Measurements from ENCODE around the gene CD93.

CD93 gene

DNA sequence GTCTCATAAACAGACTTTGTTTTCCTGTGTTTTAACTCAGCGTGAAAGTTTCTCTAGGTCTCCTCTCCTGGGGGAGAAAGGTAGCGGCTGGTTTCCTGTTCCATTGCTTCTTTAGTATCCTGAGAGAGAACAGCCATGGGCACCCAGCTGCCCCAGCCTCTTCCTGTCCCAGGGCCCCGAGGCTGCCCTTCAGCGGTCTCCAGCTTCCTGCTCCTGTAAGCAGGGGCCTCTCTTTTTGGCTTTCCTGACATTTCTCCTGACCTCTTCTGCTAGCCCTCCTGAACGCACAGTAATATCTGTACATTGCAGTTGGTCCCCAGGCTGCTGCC lies 53.4 kb downstream of the CD93 start:
- H3K27me3 ChIP-seq (ENCODE audit: control insufficient read depth in 5 of 5, insufficient read depth in 4 of 5, low read length in 5 of 5) = peaks cover 18 to 28% (median 19%) of the 10 kb centered on the region in 5 donors
- H3K9me3 ChIP-seq (ENCODE audit: control insufficient read depth in 5 of 5, low read length in 5 of 5) = no peaks in the 10 kb centered on the region
- no peaks in the 10 kb centered on the region for H3K36me3 ChIP-seq (ENCODE audit: control insufficient read depth in 5 of 5, insufficient read depth in 5 of 5, low read length in 5 of 5)
- no peak overlapping the region for H3K27ac ChIP-seq (ENCODE audit: low read depth, low read length)
- no peak overlapping the region for H3K4me3 ChIP-seq (ENCODE audit: low read depth in 1 of 5, low read length in 5 of 5)
- H3K9ac ChIP-seq (ENCODE audit: low read length in 5 of 5) = no peak overlapping the region
- H3K4me1 ChIP-seq (ENCODE audit: control insufficient read depth in 5 of 5, insufficient read depth in 5 of 5, low read length in 5 of 5) = peaks cover 0 to 2% (median 0%) of the 10 kb centered on the region in 5 donors

DNA sequence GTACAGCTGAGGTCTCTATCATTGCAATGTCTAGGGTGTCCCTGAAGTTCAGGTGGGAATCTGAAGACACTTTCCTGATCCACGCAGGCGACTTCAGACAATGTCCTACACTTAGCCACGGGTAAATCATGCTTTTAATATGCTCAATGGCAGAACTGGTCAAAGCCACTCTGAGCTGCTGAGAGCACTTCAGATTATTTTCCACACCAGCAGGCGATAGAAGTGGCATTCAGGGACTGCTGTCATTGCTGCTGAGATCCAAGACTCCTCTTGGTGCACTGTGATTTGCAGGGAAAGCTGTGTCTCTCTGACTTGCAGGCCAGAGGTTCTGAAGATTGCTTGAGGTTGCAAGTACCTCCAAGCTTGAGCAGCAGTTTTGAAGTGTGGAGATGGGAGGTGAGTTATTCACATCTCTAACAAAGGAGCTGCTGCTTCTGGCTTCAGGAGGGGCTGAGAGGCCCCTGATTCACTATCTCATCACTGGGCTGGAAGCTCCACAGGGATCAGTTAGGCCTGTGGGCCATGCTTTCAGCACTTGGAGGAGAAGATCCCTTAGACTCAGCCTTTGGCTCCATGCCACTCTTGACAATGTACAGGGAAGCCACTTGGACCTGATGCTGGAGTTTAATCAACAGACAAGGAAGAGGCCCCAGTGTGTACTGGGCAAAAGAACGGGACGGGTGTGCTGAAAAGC lies 53.9 kb downstream of the CD93 start:
- H3K9ac ChIP-seq (ENCODE audit: low read length in 5 of 5) = no peak overlapping the region
- H3K4me1 ChIP-seq (ENCODE audit: control insufficient read depth in 5 of 5, insufficient read depth in 5 of 5, low read length in 5 of 5) = peaks cover 0 to 2% (median 0%) of the 10 kb centered on the region in 5 donors
- no peaks in the 10 kb centered on the region for H3K9me3 ChIP-seq (ENCODE audit: control insufficient read depth in 5 of 5, low read length in 5 of 5)
- no peaks in the 10 kb centered on the region for H3K36me3 ChIP-seq (ENCODE audit: control insufficient read depth in 5 of 5, insufficient read depth in 5 of 5, low read length in 5 of 5)
- H3K27ac ChIP-seq (ENCODE audit: low read depth, low read length) = no peak overlapping the region
- no peak overlapping the region for H3K4me3 ChIP-seq (ENCODE audit: low read depth in 1 of 5, low read length in 5 of 5)
- H3K27me3 ChIP-seq (ENCODE audit: control insufficient read depth in 5 of 5, insufficient read depth in 4 of 5, low read length in 5 of 5) = peaks cover 18 to 28% (median 19%) of the 10 kb centered on the region in 5 donors

DNA sequence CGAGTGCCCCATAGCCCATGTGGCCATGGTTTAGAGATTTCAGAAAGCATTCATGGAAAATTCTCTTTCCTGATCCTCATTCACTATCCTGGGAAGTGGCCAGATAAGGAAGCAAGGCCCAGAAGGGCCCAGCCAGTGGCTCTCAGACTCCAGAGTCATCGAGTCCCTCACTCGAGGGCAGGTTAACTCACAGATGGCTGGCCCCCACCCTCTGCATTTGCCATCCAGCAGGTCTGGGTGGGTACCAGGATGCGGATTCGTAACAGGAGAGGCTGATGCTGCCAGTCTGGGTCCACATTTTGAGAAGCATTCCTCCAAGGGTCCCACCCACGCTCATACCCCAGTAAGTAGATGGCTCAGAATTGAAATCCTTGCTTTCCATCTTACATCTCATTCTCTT lies 54.8 kb downstream of the CD93 start:
- Histone ChIP-seq H3K9ac (ENCODE audit: low read length in 5 of 5) (no peak overlapping the region), H3K9me3 (ENCODE audit: control insufficient read depth in 5 of 5, low read length in 5 of 5) (no peaks in the 10 kb centered on the region), H3K4me1 (ENCODE audit: control insufficient read depth in 5 of 5, insufficient read depth in 5 of 5, low read length in 5 of 5) (peaks cover 0 to 2% (median 0%) of the 10 kb centered on the region in 5 donors), H3K4me3 (ENCODE audit: low read depth in 1 of 5, low read length in 5 of 5) (no peak overlapping the region), H3K36me3 (ENCODE audit: control insufficient read depth in 5 of 5, insufficient read depth in 5 of 5, low read length in 5 of 5) (no peaks in the 10 kb centered on the region), H3K27ac (ENCODE audit: low read depth, low read length) (no peak overlapping the region), H3K27me3 (ENCODE audit: control insufficient read depth in 5 of 5, insufficient read depth in 4 of 5, low read length in 5 of 5) (peaks cover 13 to 21% (median 15%) of the 10 kb centered on the region in 5 donors)

Data from subcutaneous abdominal adipose tissue (tissue), 5 donors.